ENCODE data around the gene OR1I1.

Gene OR1I1

GRCh38 chr19:15138427-15138826 lies 56.4 kb downstream of the OR1I1 start:
- Mint-ChIP-seq H3K9me3 (peaks cover 10% of the 10 kb centered on the region), H3K27me3 (no peaks in the 10 kb centered on the region), H3K36me3 (ENCODE audit: low read depth) (no peaks in the 10 kb centered on the region), H3K4me1 (peaks cover 4% of the 10 kb centered on the region), H3K4me3 (no peak overlapping the region), H3K27ac (no peak overlapping the region)
- no peak for ATAC-seq
- no peak for DNase-seq

DNA sequence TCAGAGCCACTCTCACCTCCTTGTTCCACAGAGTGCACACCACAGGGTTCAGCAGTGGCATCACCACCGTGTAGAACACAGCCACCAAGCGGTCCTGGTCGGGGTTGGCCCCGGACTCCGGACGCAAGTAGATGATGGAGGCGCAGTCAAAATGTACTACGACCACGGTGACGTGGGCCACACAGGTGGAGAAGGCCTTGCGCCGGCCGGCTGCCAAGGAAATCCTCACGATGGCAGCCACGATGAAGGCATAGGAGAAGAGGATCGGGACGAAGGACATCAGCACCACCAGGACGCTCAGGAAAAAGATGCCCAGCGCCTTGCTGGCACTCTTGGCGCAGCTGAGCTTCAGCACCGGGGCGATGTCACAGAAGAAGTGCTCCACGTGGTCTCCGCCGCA lies 59.1 kb downstream of the OR1I1 start:
- Mint-ChIP-seq H3K36me3 (ENCODE audit: low read depth) (no peaks in the 10 kb centered on the region), H3K9me3 (peaks cover 10% of the 10 kb centered on the region), H3K4me3 (no peak overlapping the region), H3K27me3 (no peaks in the 10 kb centered on the region), H3K4me1 (peaks cover 4% of the 10 kb centered on the region), H3K27ac (no peak overlapping the region)
- DNase-seq (no peak), ATAC-seq (no peak)

- no peaks in the 10 kb centered on the region for H3K4me1 Mint-ChIP-seq
- ATAC-seq: no peak
- no peak for DNase-seq
- H3K27me3 Mint-ChIP-seq: no peaks in the 10 kb centered on the region
- H3K27ac Mint-ChIP-seq: no peak overlapping the region
- no peaks in the 10 kb centered on the region for H3K36me3 Mint-ChIP-seq (ENCODE audit: low read depth)
- peaks cover 10% of the 10 kb centered on the region for H3K9me3 Mint-ChIP-seq
- H3K4me3 Mint-ChIP-seq: no peak overlapping the region
These were observed 60.3 kb downstream of the OR1I1 start for GRCh38 chr19:15142313-15142712.
